Measurements from ENCODE around the gene HINT2.
A peak's percentile ranks its signal among the peaks of the same experiment; 100 is the strongest.

The HINT2 gene

DNA sequence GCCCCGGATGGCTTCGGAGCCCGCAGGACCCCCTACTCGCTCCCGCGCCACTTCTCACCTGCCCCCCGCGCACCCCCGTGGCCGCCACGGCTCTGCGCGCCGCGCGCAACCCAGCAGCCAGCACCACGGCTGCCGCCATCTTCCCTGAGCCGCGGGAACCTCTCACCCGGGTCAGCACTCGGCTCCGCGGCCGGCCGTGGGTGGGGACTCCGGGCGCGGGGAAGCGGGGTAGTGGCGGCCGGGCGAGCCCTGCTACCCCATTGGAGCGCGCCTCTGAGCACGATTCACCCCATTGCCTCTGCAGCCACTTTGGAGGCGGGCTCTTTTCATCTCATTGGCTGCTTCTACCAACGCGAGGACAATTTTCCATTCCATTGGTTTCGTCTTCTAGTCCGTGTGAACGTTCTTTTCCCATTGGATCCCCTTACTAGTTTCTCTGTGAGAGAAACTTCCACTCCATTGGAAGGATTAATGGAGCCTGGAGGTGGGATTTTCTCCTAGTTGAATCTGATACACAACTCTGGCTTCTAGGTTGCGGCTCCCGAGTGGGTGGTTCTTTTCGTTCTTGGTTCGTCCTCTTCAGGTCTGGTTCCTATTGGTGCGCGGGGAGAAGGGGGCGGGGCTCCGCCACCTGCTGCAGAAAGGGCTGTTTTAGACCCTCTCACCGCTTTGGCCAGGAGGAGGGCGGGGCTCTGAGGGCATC lies at the start of gene HINT2:
Gene HINT2 (minus strand): TSS at position 202 of the 703 bp plus-strand sequence. CDS start 63 bp downstream, at position 139.
- peak; percentile 98 for DNase-seq

DNA sequence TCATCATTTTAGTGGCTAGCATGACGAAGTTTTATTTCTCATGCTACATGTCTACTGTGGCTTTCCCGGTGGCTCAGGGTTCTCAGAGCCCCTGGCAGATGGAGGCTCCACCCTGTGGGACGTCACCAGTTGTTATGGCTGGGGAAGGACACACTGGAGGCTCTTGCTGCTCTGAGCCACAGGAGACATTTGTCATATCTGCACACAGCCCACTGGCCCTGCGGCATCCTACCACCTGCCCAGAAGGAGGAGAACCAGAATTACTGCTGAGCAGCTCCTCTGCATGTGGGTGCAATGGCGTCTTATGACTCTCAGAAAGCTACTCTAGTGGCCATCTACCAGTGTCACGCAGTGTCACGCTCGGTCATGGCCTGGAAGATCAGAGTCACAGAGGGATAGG lies 48.7 kb upstream of the HINT2 start:
- DNase-seq = no peak

DNA sequence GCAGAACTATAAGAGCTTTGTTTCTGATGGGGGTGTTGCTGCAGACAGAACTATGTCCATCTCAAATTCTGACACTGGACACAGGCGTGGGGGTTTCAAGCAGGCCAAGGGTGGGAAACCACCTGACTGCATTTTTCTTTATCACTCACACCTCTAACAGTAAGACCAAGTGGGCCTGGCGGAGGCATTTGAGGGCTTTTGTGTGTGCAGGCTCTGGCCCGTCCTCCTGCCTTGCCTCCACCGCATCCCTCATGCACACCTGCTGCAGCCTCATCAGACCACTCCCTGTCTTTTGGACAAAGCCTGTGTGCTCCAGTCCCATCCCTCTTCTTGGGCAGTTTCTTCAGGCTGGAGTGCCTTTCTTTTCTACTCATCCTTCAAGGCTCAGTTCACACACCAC lies 47.5 kb upstream of the HINT2 start:
- DNase-seq = no peak

DNA sequence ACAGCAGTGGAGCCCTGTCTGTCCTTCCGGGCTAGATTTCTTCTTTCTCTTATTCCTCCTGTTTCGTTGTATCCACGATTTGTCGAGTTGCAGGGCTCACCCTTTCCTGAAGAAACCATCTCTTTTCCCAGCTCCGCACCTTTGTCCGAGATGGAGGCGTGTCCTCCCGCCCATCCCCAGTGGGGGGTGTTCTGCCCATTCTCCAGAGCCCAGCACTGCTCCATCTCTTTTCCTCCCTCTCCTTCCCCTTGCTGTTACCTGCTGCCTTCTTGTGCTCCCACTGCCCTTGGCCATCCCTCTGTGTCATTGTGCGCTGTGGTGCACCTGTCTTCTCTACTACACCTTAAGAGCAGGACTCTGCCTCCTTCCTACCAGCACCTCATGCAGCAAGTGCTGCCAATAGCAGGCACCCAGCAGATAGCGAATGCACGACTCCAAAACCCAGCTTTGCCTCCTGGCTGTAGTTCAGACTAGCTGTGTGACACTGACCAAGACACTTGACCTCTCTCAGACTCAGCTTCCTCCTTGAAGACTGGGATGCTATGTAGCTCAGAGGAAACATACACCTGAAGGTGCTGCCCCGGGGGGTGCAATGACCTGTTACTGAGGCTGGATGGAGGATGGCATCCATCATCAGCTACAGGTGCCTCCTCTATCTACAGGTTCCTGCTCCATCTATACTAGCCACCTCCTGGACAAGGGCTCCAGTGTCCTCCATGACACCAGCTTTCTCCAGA lies 46.5 kb upstream of the HINT2 start:
- no peak for DNase-seq

DNA sequence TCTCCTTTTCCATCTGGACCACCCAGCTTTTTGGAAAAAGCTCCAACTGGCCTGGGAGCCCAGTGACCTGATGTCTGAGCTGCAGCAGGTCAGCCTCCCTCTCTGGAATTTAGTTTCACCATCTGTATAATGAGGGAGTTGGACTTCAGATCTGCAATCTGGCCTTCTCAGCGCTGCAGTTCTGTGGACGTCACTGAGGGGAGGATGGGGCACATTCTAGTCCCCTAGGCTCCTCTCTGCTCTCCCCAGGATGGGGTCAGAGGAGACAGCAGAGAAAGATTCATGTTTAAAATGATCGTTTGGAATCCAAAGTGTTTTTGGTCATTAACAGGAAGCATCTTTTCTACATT lies 45.1 kb upstream of the HINT2 start:
- no peak for DNase-seq

DNA sequence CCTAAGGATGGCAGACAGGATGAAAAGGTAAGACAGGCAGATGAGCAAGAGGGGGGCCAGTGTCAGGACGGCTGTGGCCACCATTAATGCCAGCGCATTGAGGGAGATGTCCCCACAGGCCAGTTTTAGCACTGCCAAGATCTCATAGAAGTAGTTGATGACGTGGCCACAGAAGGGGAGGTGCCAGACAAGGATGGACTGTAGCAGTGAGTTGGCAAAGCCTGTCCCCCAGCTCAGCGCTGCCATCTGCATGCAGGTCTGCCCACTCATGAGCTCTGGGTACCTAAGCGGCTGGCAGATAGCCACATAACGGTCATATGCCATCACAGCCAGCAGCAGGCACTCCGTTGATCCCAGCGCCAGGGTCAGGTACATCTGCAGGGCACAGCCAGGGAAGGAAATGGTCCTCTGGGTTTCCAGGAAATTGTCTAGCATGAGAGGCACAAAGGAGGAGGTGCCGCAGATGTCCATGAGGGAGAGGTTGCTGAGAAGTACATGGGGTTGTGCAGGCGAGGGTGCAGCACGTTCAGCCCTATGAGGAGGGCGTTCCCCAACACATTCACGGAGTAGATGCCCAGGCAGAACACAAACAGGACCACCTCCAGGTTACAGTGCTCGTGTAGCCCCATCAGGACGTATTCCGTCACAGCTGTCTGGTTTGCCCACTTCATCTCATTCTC lies 44.6 kb upstream of the HINT2 start:
- no peak for DNase-seq

DNA sequence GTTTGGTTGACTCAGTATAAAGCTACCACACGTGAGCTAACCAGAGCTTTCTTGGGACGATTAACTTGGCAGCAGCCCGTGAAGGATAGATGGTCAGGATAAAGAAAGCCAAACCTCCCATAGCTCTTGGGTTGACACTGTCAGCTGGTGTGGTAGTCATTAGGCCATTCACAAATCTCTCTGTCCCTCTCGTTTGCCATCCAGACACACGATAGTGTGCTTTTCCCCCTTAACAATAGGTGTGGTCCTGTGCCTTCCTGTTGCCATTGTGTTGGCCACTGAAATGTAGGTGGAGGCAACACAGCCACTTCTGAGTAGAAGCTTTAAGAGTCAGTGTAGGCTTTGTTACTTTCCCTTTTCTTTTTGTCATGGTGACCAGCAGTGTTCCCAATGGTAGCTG lies 43.6 kb upstream of the HINT2 start:
- DNase-seq = no peak

DNA sequence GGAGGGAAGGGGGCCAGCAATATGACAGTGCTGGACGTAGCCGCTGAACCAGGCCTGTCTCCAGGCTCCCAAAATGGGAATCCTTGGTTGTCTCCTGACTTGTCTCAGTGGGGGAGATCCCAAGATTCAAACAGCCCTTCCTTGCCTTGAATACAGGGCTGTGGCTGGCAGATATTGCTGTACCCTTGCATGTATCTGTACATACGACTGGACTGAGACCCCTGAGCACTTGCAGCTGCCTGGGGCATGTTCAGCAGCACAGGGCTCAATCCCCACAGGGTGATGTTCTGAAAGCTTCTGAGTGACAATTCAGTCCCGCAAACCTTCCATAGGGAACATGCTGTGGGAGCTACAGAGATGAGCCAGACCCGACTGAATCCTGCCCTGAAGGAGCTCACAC lies 42.0 kb upstream of the HINT2 start:
- DNase-seq = no peak

DNA sequence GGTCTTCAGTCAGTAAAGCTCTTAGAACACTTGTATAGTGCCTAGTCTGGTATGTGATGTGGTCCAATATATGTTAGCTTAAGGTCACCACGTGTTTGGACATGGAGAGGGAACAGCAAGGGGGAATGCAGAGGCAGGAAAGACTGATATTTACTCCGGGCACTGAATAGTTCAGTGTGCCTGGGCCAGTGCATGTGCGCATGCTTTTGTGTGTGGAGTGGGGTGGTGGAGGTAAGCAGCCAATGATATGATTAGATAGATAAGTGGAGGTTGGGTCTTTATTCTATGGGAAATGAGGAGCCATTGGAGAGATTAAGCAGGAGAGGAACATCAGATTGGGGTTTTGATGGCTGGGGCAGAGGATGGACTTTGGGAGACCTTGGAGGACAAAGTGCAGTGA lies 41.4 kb upstream of the HINT2 start:
- DNase-seq = no peak

DNA sequence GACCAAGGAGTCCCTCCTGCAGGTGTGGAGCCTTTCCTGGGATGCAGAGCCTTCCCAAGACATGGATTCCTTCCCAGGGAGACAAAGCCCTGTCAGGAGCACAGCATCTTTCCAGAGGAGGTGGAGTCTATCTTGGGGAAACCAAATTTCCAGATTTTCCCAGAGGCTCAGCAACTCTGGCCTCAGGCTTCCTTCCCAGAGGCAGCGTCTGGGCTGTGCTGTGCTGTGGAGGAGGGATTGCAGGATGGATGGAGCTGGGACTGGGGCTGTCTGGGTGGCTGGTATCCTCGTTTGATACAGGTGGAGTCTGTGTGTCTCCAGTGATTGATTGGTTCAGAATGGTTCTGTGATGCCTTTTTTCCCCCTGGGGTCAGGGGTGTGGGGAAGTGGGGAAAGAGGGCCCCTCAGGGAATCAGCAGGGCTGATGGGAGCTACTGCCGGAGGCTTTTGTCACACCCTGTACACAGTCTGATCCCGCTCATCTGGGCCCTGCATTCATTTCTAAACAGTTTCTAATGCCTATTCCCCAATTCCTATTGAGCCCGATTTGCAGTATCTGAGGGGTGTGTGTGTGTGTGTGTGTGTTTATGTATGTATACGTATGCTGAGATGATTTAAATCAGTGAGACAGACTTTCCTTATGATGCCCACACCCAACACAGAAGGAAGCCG lies 39.4 kb upstream of the HINT2 start:
- no peak for DNase-seq

DNA sequence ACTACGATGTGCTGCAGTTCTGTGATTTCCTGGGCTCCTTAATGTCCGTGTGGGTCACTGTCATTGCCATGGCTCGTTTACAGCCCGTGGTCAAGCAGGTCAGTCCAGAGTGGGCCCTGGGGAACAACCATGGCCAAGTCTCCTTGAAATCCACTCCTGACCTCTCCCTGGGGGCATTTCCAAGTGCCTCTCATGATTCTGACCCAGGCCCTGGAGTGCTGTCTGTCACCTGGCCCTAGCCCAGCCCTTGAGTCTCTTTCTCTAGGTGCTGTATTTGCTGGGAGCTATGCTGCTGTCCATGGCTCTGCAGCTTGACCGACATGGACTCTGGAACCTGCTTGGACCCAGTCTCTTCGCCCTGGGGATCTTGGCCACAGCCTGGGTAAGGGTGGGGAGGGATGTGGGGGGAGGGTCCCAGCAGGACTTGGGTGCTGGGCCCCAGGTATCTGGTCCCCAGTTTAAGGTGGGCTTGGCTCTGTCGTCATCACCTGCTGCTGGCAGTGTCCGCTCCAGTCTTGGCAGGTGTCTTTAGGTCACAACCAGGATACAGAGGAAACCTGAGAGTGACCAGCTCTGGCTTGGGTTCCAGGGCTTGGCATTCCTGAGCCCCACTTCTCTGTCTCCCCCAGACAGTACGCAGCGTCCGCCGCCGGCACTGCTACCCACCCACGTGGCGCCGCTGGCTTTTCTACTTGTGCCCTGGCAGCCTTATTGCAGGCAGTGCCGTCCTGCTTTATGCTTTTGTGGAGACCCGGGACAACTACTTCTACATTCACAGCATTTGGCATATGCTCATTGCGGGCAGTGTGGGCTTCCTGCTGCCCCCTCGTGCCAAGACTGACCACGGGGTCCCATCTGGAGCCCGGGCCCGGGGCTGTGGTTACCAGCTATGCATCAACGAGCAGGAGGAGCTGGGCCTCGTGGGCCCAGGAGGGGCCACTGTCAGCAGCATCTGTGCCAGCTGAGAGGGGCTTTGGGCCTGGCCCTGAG lies 38.3 kb upstream of the HINT2 start:
- DNase-seq = no peak

DNA sequence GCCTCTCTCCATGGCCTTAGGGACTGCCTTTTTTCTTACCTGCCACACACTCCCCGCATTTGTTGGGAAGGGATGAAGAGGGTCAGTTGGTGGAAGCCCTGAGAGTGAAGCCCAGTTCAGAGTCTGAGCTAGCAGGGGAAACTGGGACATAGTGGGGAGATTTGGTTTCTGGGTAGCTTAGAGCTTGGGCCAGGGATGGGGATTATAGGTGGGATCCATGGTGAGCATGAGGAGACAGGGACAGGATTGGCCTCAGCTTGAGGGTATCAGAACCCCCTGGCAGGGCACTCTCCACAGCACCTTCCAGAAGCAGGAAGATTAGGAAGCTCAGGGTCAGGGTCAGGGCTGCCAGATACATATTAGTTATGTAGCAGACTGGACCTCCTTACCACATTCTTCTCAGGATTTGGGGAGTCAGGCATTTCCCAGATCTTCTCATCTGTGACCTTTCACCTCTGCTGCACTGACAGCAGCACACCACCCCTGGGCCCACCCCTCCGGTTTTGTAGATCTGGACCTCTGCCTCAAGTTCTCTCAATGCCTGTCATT lies 37.5 kb upstream of the HINT2 start:
- DNase-seq = no peak

DNA sequence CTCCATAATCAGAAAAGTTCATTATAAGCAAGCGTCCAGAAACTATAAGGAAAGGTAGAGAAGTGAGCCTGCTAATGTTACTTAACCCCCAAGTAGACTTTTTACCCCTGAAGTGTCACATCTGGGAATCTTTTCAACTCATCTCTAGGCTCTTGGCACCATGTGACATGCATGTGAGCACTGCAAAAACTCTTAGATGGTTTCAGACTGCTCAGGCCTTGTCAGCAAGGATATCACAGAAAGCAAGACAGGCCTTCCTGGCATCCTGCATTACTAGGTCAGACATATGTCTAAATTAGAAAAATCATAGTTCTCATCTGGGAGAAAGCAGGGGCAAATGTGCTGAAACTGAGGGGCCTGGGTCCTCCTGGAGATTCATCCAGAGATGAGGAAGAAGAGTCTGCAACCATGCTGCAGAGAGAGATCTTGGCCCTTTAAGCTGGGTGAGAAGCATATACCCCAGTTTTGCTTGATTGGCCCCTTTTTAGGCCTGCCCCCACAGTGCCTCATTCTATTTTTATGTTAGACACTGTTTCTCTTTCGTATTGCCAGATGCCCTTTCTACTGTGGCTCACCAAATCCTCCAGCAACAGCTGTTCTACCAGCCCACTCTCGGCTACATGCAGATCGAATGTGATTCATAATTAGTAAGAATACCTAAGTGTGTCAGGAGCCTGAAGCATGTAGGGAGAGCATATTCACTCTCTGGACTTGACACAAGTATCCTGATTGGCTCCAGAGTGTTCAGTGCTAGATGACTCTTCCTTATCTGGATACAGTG lies 33.1 kb upstream of the HINT2 start:
- no peak for DNase-seq

DNA sequence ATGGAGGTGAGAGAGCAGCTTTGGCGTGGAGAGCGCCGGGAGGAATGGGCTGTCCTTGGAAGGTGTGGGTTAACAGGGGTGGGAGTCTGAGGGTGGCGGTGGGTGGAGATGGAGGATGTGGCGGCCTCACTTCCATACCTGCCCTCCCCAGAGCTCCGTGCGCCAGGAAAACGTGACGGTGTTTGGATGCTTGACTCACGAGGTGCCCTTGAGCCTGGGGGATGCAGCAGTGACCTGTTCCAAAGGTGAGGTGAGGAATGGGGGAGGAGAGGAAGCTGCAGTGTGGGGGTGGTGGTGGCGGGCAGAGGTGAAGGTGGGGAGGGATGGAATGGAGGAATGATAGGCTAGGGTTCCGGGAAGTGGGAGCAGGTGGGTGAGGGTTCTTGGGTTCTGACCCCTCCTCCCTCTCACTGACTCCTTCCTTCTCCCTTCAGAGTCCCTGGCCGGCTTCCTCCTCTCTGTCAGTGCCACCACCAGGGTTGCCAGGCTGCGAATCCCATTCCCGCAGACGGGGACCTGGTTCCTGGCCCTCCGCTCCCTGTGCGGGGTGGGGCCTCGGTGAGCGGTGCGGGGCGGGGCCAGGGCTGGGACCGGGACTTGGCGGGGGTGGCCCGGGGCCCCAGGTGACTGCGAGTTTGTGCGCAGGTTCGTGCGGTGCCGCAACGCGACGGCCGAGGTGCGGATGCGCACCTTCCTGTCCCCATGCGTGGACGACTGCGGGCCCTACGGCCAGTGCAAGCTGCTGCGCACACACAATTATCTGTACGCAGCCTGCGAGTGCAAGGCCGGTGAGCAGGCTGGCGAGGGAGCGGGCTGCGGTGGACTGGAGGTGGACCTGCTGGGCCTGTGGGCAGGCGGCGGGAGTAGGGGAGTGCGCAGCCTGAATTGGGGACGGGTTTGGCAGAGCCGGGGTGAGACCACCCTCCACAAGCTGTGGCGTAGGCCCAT lies 31.3 kb upstream of the HINT2 start:
- no peak for DNase-seq

DNA sequence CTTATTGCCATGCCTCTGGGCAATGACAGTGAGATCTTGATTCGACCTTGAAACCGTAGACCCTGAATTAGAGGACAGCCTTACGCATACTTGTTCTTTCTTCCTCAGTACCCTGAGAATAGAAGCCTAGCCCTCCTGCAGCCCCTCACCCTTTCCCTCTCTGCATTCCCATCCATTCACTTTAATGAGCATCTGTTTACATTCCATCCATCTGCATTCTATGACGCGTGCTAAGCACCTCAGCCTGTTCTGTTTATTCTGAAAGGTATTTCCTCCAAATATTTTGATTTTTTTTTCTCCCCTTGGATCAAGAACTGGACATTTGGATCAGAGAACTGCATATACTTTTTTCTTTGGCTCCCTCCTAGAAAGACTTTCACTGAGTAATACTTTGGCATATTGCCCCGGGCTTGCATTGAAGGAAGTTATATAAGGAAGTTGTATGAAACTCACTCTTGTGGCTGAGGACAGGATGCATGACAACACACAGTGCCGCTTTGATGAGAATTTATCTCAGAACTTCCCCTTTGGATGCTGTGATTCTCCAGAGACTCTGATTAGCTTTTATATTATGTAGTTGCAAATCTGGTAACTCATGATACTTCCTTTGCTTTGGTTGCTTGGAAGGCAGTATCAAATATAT lies 29.9 kb upstream of the HINT2 start:
- peak; percentile 96 for DNase-seq

DNA sequence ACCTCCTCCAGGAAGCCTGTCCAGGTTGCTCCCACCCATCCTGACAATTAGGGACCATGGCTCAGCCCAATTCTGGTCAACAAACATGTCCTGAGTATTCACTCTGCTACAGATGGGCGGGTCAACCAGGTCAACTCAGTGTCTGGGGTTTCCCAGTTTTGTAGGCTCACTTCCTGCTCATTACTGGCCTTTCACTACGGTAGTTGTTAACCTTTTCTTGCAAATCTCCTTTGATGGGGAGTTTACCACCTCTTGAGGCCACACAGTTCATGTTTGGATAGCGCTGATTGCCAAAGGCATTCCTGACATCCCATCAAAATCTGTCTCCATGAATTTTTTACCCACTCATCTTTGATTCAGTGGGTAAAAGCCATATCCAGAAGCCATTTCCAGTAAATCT lies 28.0 kb upstream of the HINT2 start:
- peak; percentile 64 for DNase-seq

DNA sequence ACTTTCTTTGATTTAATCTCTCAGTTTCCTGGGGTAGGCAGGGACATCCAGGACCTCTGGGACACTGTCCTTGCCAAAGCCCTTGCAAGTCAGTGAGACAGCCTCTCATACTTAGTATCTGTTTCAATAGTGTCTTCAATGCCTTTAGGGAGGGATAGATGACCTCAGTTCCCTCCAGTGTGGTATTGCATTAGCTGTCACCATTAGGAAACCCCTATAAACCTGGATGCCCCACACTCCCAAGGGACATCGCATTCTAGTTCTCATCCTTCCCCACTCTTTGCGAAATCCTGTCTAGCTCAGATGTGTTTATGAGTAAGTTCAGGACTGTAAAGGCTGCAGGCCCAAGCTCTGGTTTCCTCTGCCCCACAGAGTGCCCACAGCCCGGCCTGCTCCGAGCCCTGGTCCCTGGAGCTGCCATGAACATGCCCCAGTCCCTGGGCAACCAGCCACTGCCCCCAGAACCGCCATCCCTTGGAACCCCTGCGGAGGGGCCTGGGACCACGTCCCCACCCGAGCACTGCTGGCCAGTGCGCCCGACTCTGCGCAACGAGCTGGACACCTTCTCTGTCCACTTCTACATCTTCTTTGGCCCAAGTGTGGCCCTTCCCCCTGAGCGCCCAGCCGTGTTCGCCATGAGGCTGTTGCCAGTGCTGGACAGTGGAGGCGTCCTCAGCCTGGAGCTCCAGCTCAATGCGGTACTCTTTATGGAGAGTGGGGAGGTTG lies 27.3 kb upstream of the HINT2 start:
- peak; percentile 71 for DNase-seq

DNA sequence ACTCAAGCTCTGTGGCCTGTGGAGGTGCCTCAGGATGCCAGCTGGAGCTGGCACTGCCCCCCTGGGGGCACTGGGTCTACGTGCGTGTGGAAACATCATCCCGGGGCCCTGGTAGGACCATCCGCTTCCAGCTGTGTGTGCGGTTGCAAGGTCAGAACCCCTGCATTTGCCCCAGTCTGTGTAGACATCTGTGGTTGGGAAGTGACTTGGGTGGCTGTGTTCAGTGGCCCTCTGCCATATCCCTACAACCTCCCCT lies 26.7 kb upstream of the HINT2 start:
- DNase-seq = no peak

All from inflammatory macrophage treated with lipopolysaccharide for 4 hours (primary cell).